ENCODE data around the gene TPP1.

DNA sequence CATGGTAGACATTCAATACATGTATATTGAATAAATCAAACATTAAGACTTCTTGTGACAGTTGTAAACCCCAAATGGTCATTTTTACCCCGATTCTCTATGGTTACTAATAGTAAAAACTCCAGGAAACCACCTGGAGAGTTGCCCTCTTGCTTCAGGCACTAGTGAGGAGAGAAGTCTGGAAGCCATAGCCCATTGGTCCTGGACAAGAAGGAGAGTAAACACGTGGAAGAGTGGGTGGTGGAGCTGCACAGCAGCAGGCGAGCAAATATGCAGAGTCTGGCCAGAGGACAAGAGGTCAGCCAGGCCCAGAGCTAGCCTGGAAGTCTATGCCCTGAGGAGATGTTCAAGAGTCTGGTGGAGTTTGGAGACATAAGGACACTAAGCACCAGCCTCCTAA lies 18.6 kb upstream of the TPP1 start:
- TF ChIP-seq POLR2A (IDR thresholded peaks at IDR 0.05) (no peak), CTCF (IDR thresholded peaks at IDR 0.05) (no peak)
